ENCODE data around the gene LPAR6.

GRCh38 chr13:48415516-48415915 lies 2.6 kb upstream of the LPAR6 start:
- TF ChIP-seq CTCF (IDR thresholded peaks at IDR 0.05; ENCODE audit: insufficient read depth, low read length, poor library complexity, severe bottlenecking) = no peak
- TF ChIP-seq EZH2phosphoT487 (conservative IDR thresholded peaks at IDR 0.05; ENCODE audit: low read length) = no peak

Data from SU-DHL-6 (cell line).